HS-5 (cell line): Measurements from ENCODE around the gene PKNOX2.

ENCODE experiments used
- DNase-seq: peaks from one replicate; pipeline ENCODE4 v3.0.0-alpha.2; 2012; ENCODE audit warnings: low read depth

Gene PKNOX2

DNA sequence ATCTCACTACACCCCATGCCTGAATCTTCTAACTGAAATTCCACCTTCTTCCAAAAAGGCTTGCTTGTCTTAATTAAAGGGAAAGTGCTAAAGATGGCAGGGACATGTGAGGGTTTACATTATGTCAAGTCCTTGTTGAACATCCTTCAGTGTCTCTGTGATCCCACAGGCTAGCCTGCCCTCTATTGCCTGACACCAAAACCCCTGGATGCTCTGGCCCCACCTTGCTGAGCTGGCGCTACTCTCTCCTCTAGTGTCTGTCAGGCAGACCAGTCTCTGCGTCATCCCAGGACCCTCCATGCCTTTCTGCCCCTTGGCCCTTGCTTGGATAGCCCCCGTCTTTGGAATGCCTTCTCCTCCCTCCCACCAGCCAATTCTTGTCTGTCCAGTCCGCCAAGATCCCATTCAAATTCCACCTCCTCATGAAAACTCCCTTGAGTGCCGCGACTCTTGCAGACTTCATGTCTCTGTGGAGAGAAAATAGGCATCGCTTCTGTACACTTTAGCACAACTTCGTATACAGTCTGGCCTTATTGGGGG is 69.3 kb downstream of the PKNOX2 start:
- no peak for DNase-seq

DNA sequence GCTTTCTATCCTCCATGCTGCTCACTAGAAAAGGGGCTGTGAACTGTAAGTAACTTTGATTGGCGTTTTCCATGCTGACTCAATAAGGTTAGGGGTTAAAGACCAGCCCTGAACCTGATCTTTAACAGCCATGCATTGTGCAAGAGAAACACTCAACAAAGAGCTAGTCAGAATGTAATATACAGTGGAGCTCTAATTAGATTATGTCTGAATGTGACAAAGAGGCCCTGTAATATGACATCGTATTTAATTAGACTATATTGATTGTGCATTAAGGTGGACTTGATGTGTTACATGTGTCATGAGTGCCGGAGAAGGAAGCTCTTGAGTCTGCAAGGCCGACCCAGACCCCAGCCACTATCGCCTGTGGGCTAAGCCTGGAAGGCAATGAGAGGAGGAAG is 70.5 kb downstream of the PKNOX2 start:
- no peak for DNase-seq

DNA sequence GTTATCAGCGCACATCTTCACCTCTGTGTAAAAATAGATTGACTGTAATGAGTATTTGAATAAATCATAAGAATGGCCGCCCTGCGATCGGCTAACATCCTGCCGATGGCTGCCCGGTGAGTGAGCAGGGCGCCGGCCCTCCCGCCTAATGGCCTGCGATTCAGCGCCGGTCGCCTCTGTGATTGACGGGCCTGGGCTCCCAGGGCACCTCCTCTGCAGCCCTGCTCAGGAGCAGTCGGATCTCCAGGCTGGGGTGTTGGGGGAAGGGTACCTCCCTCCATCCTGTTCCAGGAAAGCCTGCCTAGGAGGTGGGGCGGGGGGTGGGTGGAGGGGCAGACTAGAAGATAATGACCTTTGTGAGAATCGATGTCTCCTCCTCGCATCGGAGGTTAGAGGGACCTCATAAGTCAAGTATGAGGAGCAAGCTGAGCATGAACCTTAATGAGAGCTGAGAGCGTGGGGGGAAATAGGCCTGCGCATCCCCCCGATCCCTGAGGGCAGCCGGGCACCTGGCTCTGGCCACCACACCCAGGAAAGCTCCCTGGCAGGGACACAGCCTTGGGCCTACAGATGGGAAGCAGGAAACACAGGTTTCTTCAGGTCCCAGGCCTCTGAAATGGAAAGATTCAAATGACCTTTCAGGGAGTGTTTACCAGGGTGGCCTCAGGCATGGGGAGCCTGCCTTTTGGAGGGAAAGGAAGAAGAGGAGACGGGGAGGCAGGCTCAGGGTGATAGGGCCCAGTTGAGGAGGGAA is 71.7 kb downstream of the PKNOX2 start:
- DNase-seq, result no peak

DNA sequence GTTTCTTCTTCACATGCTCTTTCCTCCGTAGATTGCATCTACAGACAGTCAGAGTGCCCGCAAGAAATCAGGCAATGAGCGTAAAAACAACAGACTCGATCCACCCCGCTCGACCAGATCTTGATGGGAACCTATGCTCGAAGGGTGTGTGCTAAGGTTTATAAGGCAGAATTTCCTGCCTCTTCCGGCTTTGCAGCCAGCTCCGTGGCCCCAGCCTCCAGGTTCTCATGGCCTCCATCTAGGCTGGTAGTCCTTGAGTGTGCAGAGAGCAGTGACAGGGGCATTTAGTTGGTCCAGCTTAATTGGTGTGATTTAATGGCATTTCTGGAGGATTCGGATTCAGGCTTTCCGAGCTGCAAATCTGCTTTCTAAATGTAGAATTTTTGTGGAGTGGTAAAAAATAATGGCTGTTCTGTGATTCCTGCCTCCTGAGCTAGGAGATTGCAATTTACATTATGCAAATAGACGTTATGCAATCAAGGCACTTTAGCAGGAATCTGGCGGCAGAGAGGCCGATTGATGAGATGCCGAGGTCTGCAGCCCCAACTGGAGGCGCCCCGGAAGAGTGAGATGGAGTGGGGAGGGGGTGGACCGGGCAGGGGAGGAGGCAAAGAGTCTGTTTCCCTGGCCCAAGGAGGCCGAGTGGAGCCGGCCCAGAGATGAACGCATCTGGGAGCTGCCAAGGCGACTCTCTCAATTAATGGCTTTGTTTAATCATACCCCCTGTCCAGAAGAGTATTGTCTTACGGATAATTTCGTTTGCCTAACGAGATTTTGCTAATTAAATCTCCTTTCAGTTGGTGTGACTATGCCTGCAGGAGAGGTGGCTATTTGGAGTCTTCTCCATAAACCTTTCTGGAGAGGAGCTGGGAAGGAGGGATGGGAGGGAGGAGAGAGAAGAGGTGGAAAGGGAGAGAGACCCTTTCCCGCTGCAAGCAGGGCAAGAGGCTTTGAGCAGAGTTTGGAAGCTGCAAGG is 75.3 kb downstream of the PKNOX2 start:
- DNase-seq, result no peak

DNA sequence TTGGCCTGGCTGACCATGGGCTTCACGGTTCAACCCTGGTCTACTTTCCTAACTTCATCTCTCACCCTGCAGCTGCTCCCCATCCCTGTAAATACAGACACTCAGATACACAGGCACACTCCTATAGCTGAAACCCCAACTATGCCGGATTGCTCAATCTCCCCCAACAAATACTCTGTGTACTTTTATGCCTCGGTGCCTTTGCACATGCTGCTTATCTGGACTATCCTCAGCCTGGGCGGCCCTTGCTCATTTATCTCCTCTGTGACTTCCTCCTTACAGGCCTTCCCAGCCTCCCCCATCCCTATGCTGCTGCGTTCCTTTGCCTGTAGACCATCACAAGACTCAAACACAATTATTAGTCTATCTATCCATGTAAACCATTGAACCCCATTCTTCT is 76.6 kb downstream of the PKNOX2 start:
- DNase-seq, result no peak

DNA sequence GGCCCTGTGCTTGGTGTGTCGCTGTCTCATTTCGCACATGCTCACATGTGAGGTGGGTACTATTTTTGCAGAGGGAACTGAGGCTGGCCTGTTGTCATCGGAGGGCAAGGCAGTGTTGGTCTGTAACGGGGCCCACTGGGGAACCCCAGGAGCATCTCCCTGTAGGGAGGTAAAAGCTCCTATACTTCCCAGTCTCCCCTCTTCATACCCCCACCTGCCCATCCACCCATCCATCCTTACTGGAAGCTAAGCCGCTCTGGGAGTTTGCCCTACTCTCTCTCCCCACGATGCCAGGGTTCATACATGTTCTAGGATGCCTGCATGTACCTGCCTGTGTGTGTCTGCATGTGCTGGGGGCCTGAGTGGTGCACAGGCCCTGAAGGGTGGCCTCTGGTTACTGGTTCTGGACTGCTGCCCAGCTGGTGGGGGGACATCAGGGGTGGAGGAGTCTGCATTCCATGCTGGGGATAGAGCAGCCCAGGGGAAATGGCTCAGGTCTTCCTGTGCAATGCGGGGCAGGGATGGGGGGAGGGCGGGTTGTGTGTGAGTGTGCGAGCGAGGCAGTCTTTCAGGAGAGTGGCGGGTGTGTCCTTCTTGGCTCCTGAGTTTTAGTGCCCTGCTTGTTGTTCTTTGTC is 77.7 kb downstream of the PKNOX2 start:
- no peak for DNase-seq

DNA sequence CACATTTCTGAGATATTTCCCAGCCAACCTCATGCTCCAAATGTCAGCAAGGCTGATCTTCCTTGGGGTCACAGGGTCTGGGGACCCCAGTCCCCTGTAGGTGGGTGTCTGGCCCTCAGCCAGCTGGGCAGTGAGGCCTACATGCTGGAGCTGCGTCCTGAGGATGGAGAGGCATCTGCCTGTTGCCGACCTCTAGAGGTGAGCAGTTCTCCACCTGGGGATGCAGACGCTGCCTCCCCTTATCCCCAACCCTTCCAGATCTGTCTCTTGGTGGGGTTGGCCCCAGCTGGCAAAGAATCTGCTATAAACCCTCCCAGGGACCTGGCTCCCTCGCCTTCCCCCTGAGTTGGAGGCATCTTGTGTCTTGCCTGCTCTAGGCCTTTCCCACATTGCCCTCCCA is 79.6 kb downstream of the PKNOX2 start:
- DNase-seq, result no peak

DNA sequence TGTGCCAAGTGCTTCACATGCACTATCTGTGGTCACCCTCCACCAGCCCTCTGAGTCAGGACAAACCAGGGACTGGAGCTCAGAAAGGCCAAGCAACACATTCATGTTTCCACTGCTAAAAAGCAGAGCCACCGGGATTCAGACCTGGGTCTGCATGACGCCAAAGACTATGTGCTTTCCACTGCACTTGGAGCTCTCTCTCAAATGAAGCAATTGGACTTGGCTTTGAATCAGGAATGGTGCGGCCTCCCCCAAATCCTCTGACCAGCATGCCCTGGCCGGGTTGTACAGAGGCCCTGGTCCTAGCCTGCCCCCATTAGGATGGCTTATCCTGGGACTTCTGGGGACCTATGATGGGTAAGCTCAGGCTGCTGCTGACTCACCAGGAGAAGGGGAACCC is 80.7 kb downstream of the PKNOX2 start:
- DNase-seq, result no peak

DNA sequence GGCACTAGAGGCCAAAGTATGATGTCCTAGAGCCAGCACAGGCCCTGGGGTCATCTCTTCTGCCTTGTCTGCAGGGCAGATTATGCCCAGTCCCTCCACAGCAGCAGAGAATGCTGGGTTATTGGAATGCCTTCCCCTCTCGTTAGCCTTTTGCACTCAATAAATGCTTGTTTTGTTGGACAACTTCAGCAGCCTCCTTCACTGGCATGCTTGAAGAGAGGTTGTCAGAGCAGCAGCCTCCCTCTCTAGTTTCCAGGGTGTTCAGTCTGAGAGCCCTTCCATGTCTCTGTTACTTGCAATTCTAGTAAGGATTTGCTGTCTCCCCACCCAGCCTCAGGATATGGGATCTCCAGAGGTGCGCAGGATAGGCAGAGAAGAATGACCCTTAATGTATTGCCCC is 82.9 kb downstream of the PKNOX2 start:
- DNase-seq, result no peak

DNA sequence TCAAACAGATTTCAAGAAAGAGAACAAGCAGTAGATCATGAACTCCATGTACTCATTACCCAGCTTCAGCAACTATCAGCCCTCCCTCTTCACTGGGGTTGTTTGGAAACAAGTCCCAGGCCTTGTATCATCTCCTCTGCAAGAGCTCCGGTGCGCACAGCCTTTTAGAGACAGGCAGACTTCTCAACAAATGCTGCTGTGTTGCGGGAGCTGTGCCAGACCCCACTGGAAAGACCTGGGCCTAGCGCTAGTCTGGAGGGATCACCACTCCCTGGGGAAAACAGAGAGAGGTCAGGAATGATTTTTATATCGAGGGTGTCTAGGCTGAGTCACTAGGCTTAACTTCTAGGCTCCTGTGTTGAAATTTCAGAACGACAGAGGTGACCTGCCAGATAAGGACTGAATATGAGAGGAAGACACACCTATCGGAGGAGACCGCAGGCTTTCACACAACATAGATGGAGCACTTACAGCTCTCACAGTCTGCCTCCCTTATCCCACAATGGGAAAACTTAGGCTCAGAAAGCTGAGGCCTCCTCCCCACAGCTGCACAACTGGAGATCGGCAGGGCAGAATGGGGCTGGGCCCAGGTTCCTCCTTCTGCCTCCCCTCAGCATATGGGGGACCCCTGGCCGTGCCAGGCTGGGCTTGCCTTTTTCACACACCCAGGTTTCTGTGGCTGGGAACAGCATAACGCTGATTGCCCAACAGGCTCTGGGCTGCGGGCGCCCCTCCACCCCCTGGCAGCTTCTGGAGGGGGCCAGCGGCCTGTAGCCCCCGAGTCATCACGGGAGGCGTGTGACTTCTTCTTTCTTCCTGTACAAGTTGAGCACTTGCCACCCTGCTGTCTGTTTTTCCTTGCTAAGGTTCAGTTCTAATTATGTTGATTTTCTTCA is 86.0 kb downstream of the PKNOX2 start:
- no peak for DNase-seq

DNA sequence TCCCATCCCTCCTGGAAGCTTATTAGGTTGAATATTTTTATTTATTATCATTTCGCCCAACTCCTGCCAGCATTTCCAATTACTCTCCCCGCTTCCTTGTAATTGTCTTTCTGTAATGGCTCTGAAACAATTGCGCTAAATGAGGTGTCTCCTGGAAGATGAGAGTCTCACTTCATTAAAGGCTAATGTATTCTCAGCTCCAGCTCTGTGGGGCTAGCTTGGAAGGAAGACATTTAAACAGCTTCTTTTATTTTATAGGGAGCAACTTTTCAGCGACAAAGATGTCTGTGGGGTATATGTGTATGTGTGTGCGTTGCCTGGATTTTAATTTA is 86.6 kb downstream of the PKNOX2 start:
- DNase-seq, result no peak

DNA sequence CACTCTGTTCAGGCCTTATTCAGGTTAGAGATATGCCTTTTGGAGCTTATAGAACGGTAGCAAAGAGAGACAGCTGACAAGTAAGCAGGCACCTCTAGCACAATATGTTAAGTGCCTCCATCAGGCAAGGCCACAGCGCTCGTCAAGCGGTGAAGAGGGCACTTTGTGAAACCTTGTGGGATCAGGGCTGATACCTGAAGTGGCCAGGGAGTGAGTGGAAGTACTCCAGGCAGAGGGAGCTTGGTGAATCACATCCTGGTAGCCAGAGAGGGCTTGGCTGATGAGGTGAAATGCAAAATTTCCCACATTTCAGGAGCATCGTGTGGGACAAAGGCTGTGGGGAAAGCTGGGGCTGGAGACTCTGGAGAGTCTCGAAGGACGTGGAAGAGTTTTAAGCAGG is 87.4 kb downstream of the PKNOX2 start:
- DNase-seq, result no peak

DNA sequence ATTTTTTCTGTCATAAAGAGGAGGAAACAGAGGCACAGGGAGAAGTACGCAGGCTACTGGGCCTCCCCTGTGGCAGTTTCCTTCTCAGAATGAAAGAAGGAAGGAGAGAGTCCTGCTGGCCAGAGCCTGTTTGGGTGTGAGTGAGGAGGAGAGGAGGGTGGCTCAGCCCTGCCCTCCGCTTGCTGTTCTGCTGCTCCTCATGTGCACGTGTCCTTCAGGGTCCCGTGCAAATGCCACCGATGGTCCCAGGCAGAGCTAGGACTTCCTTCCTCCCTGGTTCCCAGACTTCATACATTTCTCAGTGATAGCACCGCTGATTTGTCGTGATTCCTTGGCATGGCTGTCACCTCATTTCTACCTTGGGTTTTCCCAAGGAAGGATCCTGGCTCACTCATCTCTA is 88.7 kb downstream of the PKNOX2 start:
- no peak for DNase-seq

DNA sequence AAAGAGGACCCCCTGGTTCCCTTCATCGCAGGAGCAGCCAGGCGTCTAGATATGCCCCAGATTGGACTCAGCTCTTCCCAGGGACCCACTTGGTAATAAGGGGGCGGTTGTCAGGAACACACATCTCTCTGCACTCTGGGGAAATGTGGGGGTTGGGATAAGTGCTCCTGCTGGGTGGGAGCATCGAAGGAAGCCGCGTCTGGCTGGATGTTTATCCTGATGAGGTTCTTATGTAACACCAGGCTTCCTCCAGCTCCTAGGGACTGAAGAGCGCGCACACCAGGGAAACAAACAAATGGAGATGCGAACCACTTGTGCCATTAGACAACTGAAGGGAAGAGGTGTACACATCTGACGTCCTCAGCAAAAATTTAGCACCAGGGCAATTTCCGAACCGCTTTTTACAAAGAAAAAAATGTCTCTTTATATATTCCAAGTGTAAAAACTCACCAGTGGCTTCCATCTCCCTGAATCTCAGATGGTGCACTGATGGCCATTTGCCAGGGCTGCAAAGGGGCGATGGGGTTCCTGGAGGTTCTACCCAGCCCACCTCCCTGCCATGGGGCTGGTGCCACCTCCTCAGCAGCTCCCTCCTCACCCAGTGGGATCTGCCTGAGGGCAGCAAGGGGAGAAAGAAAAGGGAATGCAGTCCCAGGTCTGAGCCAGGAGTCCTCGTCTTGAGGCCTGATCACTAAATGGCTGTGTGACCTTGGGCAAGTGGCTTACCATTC is 89.4 kb downstream of the PKNOX2 start:
- no peak for DNase-seq

DNA sequence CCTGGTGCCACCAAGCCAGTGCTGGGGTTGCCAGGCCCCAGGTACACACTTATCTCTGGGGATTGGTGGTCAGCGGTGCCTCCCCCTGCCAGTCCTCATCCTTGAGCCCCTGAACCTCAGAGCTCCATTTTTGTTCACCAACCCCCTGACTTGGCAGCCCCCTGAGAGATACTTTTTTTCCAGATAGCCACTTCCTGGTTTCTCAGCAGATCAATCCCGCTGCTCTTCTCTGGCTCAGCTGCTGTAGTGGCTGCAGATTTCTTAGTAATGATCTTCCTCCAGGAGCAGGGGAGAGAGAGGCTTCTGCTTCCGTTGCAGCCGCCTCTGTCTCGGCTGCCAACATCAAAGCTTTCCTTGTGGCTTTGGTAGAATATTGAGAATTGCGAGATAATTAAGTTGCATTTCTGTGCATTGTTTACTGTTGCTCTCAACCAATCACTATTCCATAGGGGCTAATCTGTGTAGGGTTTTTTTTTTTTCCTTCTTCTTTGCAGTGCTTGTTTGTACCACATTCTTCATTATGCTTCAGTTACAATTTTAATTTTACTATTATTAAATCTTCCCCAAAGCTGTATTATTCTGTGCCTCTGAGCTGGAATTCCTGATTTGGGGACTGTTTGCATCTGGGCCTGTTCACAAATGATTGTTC is 92.1 kb downstream of the PKNOX2 start:
- DNase-seq, result no peak

DNA sequence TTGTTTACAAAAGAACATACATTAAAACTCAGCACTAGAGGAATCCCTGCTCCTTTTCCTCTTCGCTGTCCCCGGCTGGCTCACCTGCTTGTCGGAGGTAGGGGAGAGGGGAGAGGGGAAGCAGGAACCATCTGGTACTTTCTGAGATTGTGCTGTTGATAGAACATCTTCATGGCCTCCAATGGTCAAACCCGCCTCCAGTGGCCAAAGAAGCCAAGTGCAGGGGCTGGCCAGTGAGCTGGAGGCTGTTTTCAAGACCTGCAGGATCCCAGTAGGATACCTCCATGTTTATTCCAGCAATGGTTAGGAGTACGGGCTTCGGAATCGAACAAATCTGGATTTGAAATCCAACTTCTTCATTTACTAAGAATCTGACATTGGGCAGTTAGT is 92.6 kb downstream of the PKNOX2 start:
- no peak for DNase-seq

DNA sequence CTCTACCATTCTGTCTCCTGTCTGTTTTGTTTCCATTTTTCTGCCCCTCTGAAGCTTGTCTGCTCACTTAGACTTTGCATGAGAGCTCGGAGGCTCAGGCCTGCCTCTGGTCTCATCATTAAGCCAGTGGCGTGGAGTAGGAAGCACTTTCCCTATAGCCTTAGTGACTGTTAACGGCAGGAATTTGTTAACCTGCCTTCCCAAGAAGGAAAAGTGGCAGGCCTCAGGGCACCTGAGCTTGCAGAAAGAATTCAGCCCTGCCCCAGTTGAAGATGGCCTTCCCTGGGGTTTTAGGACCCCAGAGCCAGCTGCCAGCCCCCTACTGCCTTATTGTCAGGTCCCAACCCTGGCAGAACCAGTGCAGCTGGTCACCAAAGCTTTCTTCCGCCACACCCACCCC is 93.2 kb downstream of the PKNOX2 start:
- no peak for DNase-seq

DNA sequence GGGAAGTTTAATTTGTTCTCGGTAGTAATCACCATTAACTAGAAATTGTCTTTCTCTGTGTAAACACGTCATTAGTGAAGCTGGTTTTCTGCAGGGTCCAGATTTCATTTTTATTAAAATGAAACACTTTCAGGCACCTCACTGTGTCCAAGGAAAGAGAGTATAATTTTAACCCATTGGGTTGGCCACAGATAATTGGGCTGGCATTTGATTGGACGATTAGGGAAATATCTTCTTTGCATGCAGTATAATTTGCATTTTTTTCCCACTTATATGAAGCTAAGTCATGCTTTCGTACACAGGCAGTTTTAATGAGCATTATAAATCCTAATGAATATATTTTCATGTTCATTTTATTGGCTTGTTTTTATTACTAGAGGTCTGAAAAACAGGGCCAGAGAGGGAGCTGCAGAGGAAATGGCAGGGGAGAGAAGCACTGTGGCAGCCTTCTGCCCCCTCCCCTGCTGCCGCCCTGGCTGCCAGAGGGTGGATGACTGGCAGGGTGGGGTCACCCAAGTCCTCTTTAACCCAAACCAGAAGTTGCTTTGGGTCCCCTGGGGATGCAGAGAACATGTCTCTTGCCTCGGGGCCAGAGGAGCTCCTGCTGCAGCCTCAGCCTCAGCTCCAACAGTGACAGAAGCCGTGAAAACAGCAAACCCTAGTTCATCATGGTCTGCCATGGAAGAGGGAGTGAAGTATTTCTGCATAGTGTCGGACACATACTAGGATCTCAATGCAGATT is 93.9 kb downstream of the PKNOX2 start:
- DNase-seq, result no peak

DNA sequence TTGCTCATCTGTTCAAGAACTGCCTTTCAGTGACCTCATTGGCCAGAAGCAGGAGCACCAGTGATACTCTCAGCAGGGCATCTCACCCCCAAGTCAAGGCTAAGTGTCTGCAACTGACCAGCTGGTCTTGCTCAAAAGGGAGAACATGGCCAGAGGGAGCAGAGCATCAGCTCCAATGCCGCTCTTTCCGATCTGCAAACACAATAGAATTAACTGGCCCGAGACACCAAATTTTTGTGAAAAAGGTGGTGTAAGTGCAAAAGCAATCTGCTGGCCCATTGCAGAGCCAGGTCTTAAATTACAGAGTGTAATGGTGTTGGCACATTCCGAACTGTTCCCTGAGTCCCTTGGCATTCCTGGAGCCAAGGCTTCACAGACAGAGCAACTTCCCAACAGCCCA is 97.0 kb downstream of the PKNOX2 start:
- DNase-seq, result no peak
